Brain microvascular endothelial cell (primary cell): Measurements from ENCODE around the gene TNFRSF8.

Source experiments
- DNase-seq: peaks from one replicate; pipeline ENCODE4 v3.0.0-alpha.2; 2020
- H3K27ac ChIP-seq: fragments of 250-450 bp; sonication (Bioruptor Pico); 2 replicates; pipeline ENCODE4 v1.5.1; 2020; ENCODE audit warnings: mild to moderate bottlenecking, moderate library complexity
- H3K27me3 ChIP-seq: fragments of 250-450 bp; sonication (Bioruptor Pico); replicated peaks from 2 replicates; pipeline ENCODE4 v1.5.1; 2020; ENCODE audit warnings: mild to moderate bottlenecking
- H3K36me3 ChIP-seq: fragments of 250-450 bp; sonication (Bioruptor Pico); replicated peaks from 2 replicates; pipeline ENCODE4 v1.5.1; 2020; ENCODE audit warnings: mild to moderate bottlenecking
- H3K4me3 ChIP-seq: 2 replicates; pipeline ENCODE4 v1.5.1; 2011; ENCODE audit warnings: low read depth, mild to moderate bottlenecking, control low read depth, low read length, moderate library complexity
- CTCF ChIP-seq: IDR thresholded peaks from 2 replicates; pipeline ENCODE4 v1.5.1; 2011; ENCODE audit warnings: low read depth, mild to moderate bottlenecking, moderate library complexity, low read length, control low read depth, inconsistent platforms; ENCODE audit errors: missing control alignments
- in situ Hi-C: cut with HindIII; loops from 2 replicates; pipeline ENCODE4 v1.10.0; 2017; ENCODE audit warnings: low sequenced_read_pairs, low pct_ligation_motif_present

TNFRSF8 gene

GRCh38 chr1:12177156-12177998 lies 114.3 kb downstream of the TNFRSF8 start:
- in situ Hi-C loops, result no loop called here
- Histone ChIP-seq H3K36me3 (no peaks in the 10 kb centered on the region), H3K27ac (no peak overlapping the region), H3K27me3 (no peaks in the 10 kb centered on the region), H3K4me3 (no peak overlapping the region)
- TF ChIP-seq CTCF, result no peak
- DNase-seq, result no peak

DNA sequence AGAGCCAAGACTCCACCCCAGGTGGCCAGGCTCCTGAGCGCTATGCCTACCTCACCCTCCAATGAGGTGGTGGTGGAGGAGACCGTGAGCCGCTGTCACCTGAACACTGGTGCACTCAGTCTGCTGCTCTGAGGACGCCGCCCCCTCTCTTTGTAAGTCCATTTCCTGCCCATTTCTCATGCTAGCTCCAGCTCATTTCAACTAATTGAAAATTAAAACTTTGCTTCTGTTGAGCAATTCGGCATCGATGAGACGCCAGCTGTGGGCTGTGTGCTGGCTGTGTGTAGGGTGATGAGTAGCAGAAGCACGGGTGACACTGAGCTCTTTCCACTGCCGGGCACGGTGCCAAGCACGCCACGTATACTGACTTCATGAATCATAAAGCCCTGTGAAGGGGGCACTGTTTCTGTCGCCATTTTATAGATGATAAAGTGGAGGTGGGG lies 114.9 kb downstream of the TNFRSF8 start:
- in situ Hi-C loops, result no loop called here
- H3K27ac ChIP-seq, result peak overlapping the region; percentile 42
- DNase-seq, result peak; percentile 85
- H3K4me3 ChIP-seq, result no peak overlapping the region
- no peaks in the 10 kb centered on the region for H3K27me3 ChIP-seq
- H3K36me3 ChIP-seq, result no peaks in the 10 kb centered on the region
- no peak for TF ChIP-seq CTCF

DNA sequence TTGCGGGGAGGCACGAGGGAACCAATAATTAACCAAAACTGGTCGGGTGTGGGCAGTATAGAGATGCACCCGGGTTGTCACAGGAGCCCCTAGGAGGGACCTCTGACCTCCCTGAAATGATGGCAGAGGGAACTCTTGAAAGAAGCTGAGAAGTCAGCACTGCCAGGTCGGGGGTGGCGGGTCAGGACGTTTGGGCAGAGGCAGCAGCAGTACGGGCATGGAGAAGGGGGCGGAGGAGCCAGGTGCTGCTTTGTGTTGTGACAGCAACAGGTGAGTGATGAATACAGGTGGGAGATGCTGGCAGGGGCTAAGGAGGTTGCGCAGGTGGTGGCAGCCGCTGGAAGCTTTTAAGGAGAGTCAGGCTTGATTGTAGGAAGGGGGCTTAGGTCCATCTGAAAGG lies 115.4 kb downstream of the TNFRSF8 start:
- Histone ChIP-seq H3K36me3 (no peaks in the 10 kb centered on the region), H3K4me3 (no peak overlapping the region)
- in situ Hi-C loops, result no loop called here

GRCh38 chr1:12179111-12179519 lies 116.0 kb downstream of the TNFRSF8 start:
- peak; percentile 85 for DNase-seq
- in situ Hi-C loops, result no loop called here
- Histone ChIP-seq H3K27ac (peak overlapping the region; percentile 42), H3K4me3 (no peak overlapping the region), H3K27me3 (no peaks in the 10 kb centered on the region), H3K36me3 (no peaks in the 10 kb centered on the region)
- no peak for TF ChIP-seq CTCF

More for the DNA sequence above, 115.4 kb downstream of the TNFRSF8 start:
- Histone ChIP-seq H3K27ac (peak overlapping the region; percentile 42), H3K27me3 (no peaks in the 10 kb centered on the region)
- no peak for DNase-seq
- no peak for TF ChIP-seq CTCF

DNA sequence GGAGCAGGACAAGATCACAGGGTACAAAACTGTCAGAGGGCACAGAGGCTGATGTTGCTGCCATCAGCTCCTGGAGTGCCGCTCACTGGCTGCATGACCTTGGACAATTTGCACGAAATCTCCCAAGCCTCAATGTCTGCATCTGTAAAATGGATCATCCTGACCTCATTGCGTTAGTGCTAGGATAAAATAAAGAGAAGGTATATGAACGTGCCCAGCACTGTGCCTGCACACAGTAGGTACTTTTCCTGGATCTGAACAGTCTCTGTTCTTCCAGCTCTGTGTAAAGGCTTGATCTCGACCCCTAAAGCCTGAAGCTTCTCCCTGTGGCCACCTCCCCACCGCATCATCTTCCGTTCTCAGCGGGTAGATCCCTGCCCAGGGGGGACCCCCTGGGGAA lies 116.6 kb downstream of the TNFRSF8 start:
- H3K27me3 ChIP-seq, result no peaks in the 10 kb centered on the region
- H3K4me3 ChIP-seq, result no peak overlapping the region
- no peak overlapping the region for H3K27ac ChIP-seq
- no peak for DNase-seq
- H3K36me3 ChIP-seq, result no peaks in the 10 kb centered on the region
- no peak for TF ChIP-seq CTCF
- in situ Hi-C loops, result no loop called here
